K562 (cell line): Measurements from ENCODE around the gene ADCY4. TPM values are rescaled to one million over a fixed set of nuclear protein-coding genes. Genes with fewer than 3 reads are reported as not detected.

Experiments used
- ATAC-seq: fragments of 200-7000 bp; cut with Tn5 transposase; 3 replicates; pipeline ENCODE4 v1.9.1; 2020; ENCODE audit warnings: moderate library complexity
- BruUV-seq: library from RNA; stranded (reverse); fragments of 400-500 nt; replicated peaks from 2 replicates; lab custom pipeline; 2021; lab: Mats Ljungman, UMichigan
- CTCF ChIA-PET: fragments of 300-600 bp; formaldehyde crosslinking; extraction: SDS; loops from one replicate; lab custom pipeline; 2021; ENCODE audit warnings: low intra/inter-chr PET ratio; lab: Yijun Ruan, JAX
- POLR2A ChIA-PET: fragments of 300-600, 350-650 bp; sonication (Branson Sonifier 250); formaldehyde crosslinking; extraction: SDS; loops from one replicate; lab custom pipeline; 2021; ENCODE audit warnings: antibody characterized with exemption, inconsistent platforms; lab: Yijun Ruan, JAX
- DNase-seq, 4 experiments: peaks; one replicate each; pipeline versions ENCODE4 v3.0.0 to v3.0.0-alpha.2; 2011 to 2018; ENCODE audit warnings: low spot score in 3 of 4, mixed read lengths in 3 of 4; ENCODE audit errors: extremely low read depth in 1 of 4
- FAIRE-seq: peaks from 2 replicates; lab custom pipeline; 2011; peaks lifted over from hg19 to GRCh38; lab: Jason Lieb, UNC
- H2AFZ ChIP-seq: 2 replicates; pipeline ENCODE4 v1.6.0; 2011; ENCODE audit warnings: low read depth, low read length, control low read depth, inconsistent platforms
- H3K27ac ChIP-seq: fragments of 200-600 bp; 3 replicates; pipeline ENCODE4 v1.8.0; 2011; ENCODE audit warnings: low read depth, mild to moderate bottlenecking, control low read depth, inconsistent platforms, low read length, moderate library complexity, mixed read lengths; ENCODE audit errors: extremely low read depth
- H3K27me3 ChIP-seq, 2 experiments: fragments of 300-600 bp in 1 of 2; 2 replicates in 1 of 2; 3 replicates in 1 of 2; pipeline versions ENCODE4 v1.6.0 to v1.8.0; 2011; ENCODE audit warnings: inconsistent platforms in 2 of 2, low read length in 2 of 2, mild to moderate bottlenecking in 1 of 2, mixed read lengths in 1 of 2, moderate library complexity in 1 of 2; ENCODE audit not compliant: control insufficient read depth in 2 of 2, insufficient read depth in 2 of 2
- H3K36me3 ChIP-seq: fragments of 300-600 bp; 3 replicates; pipeline ENCODE4 v1.8.0; 2011; ENCODE audit warnings: mild to moderate bottlenecking, low read length, inconsistent platforms; ENCODE audit not compliant: control insufficient read depth, insufficient read depth
- H3K4me1 ChIP-seq, 2 experiments: fragments of 200-600 bp in 1 of 2; replicated peaks in 1 of 2; 2 replicates in 1 of 2; 3 replicates in 1 of 2; pipeline versions ENCODE4 v1.5.1 to v1.8.0; 2011; ENCODE audit warnings: inconsistent platforms in 2 of 2, low read length in 2 of 2, mild to moderate bottlenecking in 1 of 2, mixed read lengths in 1 of 2, moderate library complexity in 1 of 2; ENCODE audit not compliant: control insufficient read depth in 2 of 2, insufficient read depth in 2 of 2
- H3K4me2 ChIP-seq: 2 replicates; pipeline ENCODE4 v1.6.1; 2011; ENCODE audit warnings: low read length, control low read depth, inconsistent platforms, mixed read lengths; ENCODE audit not compliant: insufficient read depth
- H3K4me3 ChIP-seq: fragments of 200-600 bp; sonication (generic), shearing (Covaris generic); 2 replicates; pipeline ENCODE4 v1.5.1; 2016; ENCODE audit warnings: control low read depth, inconsistent platforms
- H3K79me2 ChIP-seq: fragments of 200-600 bp; 3 replicates; pipeline ENCODE4 v1.8.0; 2011; ENCODE audit warnings: low read length, inconsistent platforms; ENCODE audit not compliant: control insufficient read depth, insufficient read depth
- H3K9ac ChIP-seq, 2 experiments: 2 replicates each; pipeline versions ENCODE4 v1.6.0 to v1.6.1; 2011; ENCODE audit warnings: low read depth in 2 of 2, low read length in 2 of 2, control low read depth in 1 of 2, inconsistent platforms in 1 of 2, mild to moderate bottlenecking in 1 of 2, mixed read lengths in 1 of 2; ENCODE audit not compliant: insufficient read depth in 1 of 2
- H3K9me1 ChIP-seq: one replicate; pipeline ENCODE4 v1.6.0; 2011; ENCODE audit warnings: inconsistent platforms, mild to moderate bottlenecking, low read length, moderate library complexity; ENCODE audit not compliant: control insufficient read depth, insufficient read depth
- H3K9me3 ChIP-seq: replicated peaks from 2 replicates; pipeline ENCODE4 v1.5.1; 2011; ENCODE audit warnings: low read depth, low read length, inconsistent platforms; ENCODE audit not compliant: control insufficient read depth, insufficient read depth
- H4K20me1 ChIP-seq: replicated peaks from 2 replicates; pipeline ENCODE4 v1.6.1; 2011; ENCODE audit warnings: low read length, inconsistent platforms, mixed read lengths; ENCODE audit not compliant: control insufficient read depth, insufficient read depth
- BCL6 ChIP-seq: fragments of 250-450 bp; sonication (Bioruptor Pico); IDR thresholded peaks from 2 replicates; pipeline ENCODE4 v1.4.0; 2020
- CBFA2T3 ChIP-seq: fragments of 450-650 bp; IDR thresholded peaks from 2 replicates; pipeline ENCODE4 v1.6.1; 2017
- CTBP1 ChIP-seq: fragments of 450-650 bp; IDR thresholded peaks from 2 replicates; pipeline ENCODE4 v1.6.1; 2016; ENCODE audit warnings: borderline replicate concordance
- DPF2 ChIP-seq: fragments of 450-650 bp; IDR thresholded peaks from 2 replicates; pipeline ENCODE4 v1.6.1; 2016
- EP300 ChIP-seq: IDR thresholded peaks from 2 replicates; pipeline ENCODE4 v1.6.1; 2012; ENCODE audit warnings: low read length, improper control_type of control experiment
- KDM1A ChIP-seq, 2 experiments: fragments of 450-650 bp; IDR thresholded peaks; 2 replicates each; pipeline ENCODE4 v1.6.1; 2016; ENCODE audit warnings: mild to moderate bottlenecking in 2 of 2
- KDM2B ChIP-seq: fragments of 250-450 bp; sonication (Bioruptor Pico); IDR thresholded peaks from 2 replicates; pipeline ENCODE4 v1.8.0; 2021; ENCODE audit warnings: mild to moderate bottlenecking, moderate library complexity
- KDM5B ChIP-seq: fragments of 200-600 bp; sonication (generic); IDR thresholded peaks from 2 replicates; pipeline ENCODE4 v1.6.1; 2012; ENCODE audit warnings: low read depth, mild to moderate bottlenecking, moderate library complexity, low read length, control low read depth, inconsistent platforms; ENCODE audit not compliant: insufficient replicate concordance
- PHB ChIP-seq: fragments of 250-450 bp; sonication (Bioruptor Pico); IDR thresholded peaks from 2 replicates; pipeline ENCODE4 v1.5.0; 2021
- PRPF4 ChIP-seq: fragments of 200-400 bp; formaldehyde crosslinking; IDR thresholded peaks from one replicate; pipeline ENCODE4 v1.6.1; 2017; ENCODE audit warnings: low read length, low read depth, mild to moderate bottlenecking; ENCODE audit not compliant: insufficient read depth, poor library complexity, severe bottlenecking
- PURB ChIP-seq: sonication (generic); formaldehyde crosslinking; IDR thresholded peaks from 2 replicates; pipeline ENCODE4 v1.9.0; 2021; ENCODE audit warnings: low read depth, mild to moderate bottlenecking, missing genetic modification reagents
- SMARCA4 ChIP-seq: fragments of 450-650 bp; IDR thresholded peaks from 2 replicates; pipeline ENCODE4 v1.6.1; 2016
- SMARCC2 ChIP-seq: fragments of 450-650 bp; IDR thresholded peaks from 2 replicates; pipeline ENCODE4 v1.6.1; 2017; ENCODE audit warnings: antibody characterized with exemption, moderate library complexity, mild to moderate bottlenecking, low read depth
- TAL1 ChIP-seq: fragments of 450-650 bp; IDR thresholded peaks from 2 replicates; pipeline ENCODE4 v1.6.1; 2016; ENCODE audit warnings: mild to moderate bottlenecking
- WHSC1 ChIP-seq: IDR thresholded peaks from one replicate; pipeline ENCODE4 v1.6.1; 2012; ENCODE audit warnings: low read length, control low read depth, inconsistent platforms
- ZZZ3 ChIP-seq: fragments of 450-650 bp; IDR thresholded peaks from 2 replicates; pipeline ENCODE4 v1.6.1; 2016; ENCODE audit warnings: antibody characterized with exemption, mild to moderate bottlenecking, moderate library complexity
- WGBS: fragments of 100-300 bp; shearing (Covaris generic); methylation state at CpG from one replicate; pipeline ENCODE4 v1.1.6; 2016; ENCODE audit warnings: low coverage, mixed read lengths; ENCODE audit not compliant: insufficient coverage; ENCODE audit errors: missing lambda C conversion rate; 5-methylcytosine and 5-hydroxymethylcytosine counted together
- in situ Hi-C: fragments of 300-500 bp; cut with MboI; formaldehyde crosslinking; loops from 4 replicates; pipeline ENCODE4 v1.15.0; 2018; ENCODE audit warnings: inconsistent platforms, mixed read lengths
- intact Hi-C: fragments of 100-400 bp; cut with micrococcal nuclease; formaldehyde crosslinking; loops from 2 replicates; pipeline ENCODE4 v1.14.2; 2022
- polyA plus RNA-seq, 8 experiments: library from polyadenylated mRNA; depleted of rRNA in 4 of 8; stranded (reverse) in 5 of 8; unstranded in 3 of 8; fragments of >200 nt; fragmentation: Nextera tagmentation in 2 of 8; fragmentation: Illumina TruSeq in 1 of 8; extraction: Ambion mirVana in 2 of 8; extraction: Trizol in 1 of 8; gene quantifications; 2 replicates each; pipeline versions ENCODE4 v1.2.1 to v1.2.3, GENCODE V29; 2011 to 2014; ENCODE audit warnings: inconsistent platforms in 1 of 8, missing spikeins in 1 of 8
- total RNA-seq, 7 experiments: library from RNA; depleted of rRNA in 6 of 7; stranded (reverse); fragments of >200 nt in 6 of 7; fragmentation: Illumina TruSeq in 2 of 7; extraction: Trizol in 2 of 7; gene quantifications; 2 replicates each; pipeline versions ENCODE4 v1.2.1 to v1.2.3, GENCODE V29; 2011 to 2021; ENCODE audit warnings: low replicate concordance in 1 of 7
- TF ChIP-seq, protein P1 (sequence below): fragments of 250-450 bp; sonication (Bioruptor Pico); IDR thresholded peaks from 2 replicates; pipeline ENCODE4 v1.4.0; 2020; ENCODE audit warnings: mild to moderate bottlenecking, moderate library complexity, borderline replicate concordance
- TF ChIP-seq, protein P2 (sequence below): sonication (generic); formaldehyde crosslinking; IDR thresholded peaks from 2 replicates; pipeline ENCODE4 v1.8.0; 2022; ENCODE audit warnings: missing genetic modification reagents, mild to moderate bottlenecking, borderline replicate concordance
- TF ChIP-seq, protein P3 (sequence below): fragments of 250-450 bp; sonication (Bioruptor Pico); IDR thresholded peaks from 2 replicates; pipeline ENCODE4 v1.4.0; 2020; ENCODE audit warnings: mild to moderate bottlenecking, moderate library complexity

Gene ADCY4
- total and polyA plus RNA-seq, 9 of the 15 experiments (the other 6 are each of a cell fraction or from before 2014, with no cell fraction given), result 0.04 to 0.31 (median 0.15) TPM; not detected in 2

DNA sequence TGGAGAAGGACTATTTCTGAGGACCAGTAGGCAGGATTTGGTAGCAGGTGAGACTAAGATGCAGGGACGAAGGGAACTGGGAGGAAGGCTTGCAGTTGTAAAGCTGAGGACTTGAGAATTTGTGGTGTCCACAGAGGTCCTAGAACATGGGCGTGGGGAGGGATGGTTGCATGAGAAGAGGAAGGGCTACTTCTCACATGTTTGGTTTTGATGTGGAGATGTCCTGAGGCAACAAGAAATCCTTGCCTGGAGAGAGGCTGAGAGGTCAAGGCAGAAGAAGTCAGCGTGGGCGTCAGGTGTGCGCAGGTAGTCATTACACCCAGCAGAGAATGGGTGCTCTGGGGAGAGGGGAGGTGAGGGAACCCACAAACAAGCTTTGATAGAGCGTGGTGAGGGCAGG is 57.8 kb downstream of the ADCY4 start (continued):
- no peak for TF ChIP-seq SMARCC2

DNA sequence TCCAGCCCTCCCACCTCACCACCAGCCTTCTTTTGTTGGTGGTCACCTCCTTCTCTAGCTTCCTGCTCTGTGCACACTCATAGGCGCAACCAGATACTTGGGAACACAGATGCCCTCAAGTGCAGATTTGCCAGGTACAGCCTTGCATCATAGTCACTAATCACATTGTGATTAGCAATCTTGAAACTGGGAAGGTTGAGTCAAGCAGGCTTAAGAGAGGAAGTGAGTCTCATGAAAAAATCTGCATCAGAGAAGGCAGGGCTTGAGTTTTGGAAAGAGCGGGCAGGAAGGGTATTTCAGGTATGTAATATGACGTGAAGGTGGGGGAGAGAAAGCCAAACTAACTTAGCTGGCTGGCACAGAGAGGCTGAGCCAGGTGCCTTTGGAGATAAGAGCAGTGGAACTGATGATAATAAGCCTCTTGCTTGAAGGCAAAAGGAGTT is 60.7 kb downstream of the ADCY4 start:
- intact Hi-C loops, result no loop called here
- H3K9ac ChIP-seq, result no peak overlapping the region; a peak in 1 of 4 replicates
- ATAC-seq, result no peak
- no peaks in the 10 kb centered on the region for H3K27me3 ChIP-seq
- H3K79me2 ChIP-seq, result peaks cover 9% of the 10 kb centered on the region; the same call in 1 of the 3 replicates
- peak overlapping the region; percentile 45; the same call in 1 of the 3 replicates for H3K27ac ChIP-seq
- DNase-seq, result peak in 2 of 4 experiments; percentile 48 to 71
- WGBS, result 18% methylated on average over 3 of the region's 3 CpGs
- H3K4me2 ChIP-seq, result peak overlapping the region; percentile 52
- peak; percentile 46 for FAIRE-seq
- peaks cover 27 to 29% of the 10 kb centered on the region in 2 experiments; a peak in 4 of 5 replicates for H3K4me1 ChIP-seq
- in situ Hi-C loops, result no loop called here
- CTCF ChIA-PET, result no interaction called here
- peaks cover 2% of the 10 kb centered on the region for H3K9me1 ChIP-seq
- H3K9me3 ChIP-seq, result no peaks in the 10 kb centered on the region
- no TSS peak for BruUV-seq
- POLR2A ChIA-PET, result interaction anchor here (0.6 to 1.2 kb wide), 3 partner anchors 11 to 39 kb away, joined by 3 to 4 read pairs (median 3); partner anchors contain the start of gene TGM1
- no peaks in the 10 kb centered on the region; the same call in 1 of the 2 replicates for H4K20me1 ChIP-seq
- no peaks in the 10 kb centered on the region; the same call in 2 of the 3 replicates for H3K36me3 ChIP-seq
- no peak overlapping the region for H3K4me3 ChIP-seq
- 0 out of 2 replicates have a peak overlapping the region, but pooled peaks have one; percentile 19 for H2AFZ ChIP-seq
- TF ChIP-seq ZZZ3 (no peak), PURB (no peak), PHB (CRISPR knock-in tag) (no peak), CTBP1 (peak; percentile 78; the same call in 1 of the 2 replicates), KDM5B (no peak), CBFA2T3 (peak; percentile 86), KDM1A (IDR thresholded peaks at IDR 0.05) (peak in 1 of 2 experiments; percentile 16; a peak in 1 of 4 replicates), KDM2B (CRISPR knock-in tag) (no peak), WHSC1 (no peak), DPF2 (peak; percentile 75), PRPF4 (no peak), SMARCA4 (peak; percentile 76), BCL6 (CRISPR knock-in tag) (no peak), TAL1 (peak; percentile 76), EP300 (peak; percentile 62)
- TF ChIP-seq, protein P1, sequence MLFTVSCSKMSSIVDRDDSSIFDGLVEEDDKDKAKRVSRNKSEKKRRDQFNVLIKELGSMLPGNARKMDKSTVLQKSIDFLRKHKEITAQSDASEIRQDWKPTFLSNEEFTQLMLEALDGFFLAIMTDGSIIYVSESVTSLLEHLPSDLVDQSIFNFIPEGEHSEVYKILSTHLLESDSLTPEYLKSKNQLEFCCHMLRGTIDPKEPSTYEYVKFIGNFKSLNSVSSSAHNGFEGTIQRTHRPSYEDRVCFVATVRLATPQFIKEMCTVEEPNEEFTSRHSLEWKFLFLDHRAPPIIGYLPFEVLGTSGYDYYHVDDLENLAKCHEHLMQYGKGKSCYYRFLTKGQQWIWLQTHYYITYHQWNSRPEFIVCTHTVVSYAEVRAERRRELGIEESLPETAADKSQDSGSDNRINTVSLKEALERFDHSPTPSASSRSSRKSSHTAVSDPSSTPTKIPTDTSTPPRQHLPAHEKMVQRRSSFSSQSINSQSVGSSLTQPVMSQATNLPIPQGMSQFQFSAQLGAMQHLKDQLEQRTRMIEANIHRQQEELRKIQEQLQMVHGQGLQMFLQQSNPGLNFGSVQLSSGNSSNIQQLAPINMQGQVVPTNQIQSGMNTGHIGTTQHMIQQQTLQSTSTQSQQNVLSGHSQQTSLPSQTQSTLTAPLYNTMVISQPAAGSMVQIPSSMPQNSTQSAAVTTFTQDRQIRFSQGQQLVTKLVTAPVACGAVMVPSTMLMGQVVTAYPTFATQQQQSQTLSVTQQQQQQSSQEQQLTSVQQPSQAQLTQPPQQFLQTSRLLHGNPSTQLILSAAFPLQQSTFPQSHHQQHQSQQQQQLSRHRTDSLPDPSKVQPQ (CRISPR knock-in tag), result no peak
- TF ChIP-seq, protein P2, sequence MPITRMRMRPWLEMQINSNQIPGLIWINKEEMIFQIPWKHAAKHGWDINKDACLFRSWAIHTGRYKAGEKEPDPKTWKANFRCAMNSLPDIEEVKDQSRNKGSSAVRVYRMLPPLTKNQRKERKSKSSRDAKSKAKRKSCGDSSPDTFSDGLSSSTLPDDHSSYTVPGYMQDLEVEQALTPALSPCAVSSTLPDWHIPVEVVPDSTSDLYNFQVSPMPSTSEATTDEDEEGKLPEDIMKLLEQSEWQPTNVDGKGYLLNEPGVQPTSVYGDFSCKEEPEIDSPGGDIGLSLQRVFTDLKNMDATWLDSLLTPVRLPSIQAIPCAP (CRISPR knock-in tag), result no peak
- TF ChIP-seq, protein P3, sequence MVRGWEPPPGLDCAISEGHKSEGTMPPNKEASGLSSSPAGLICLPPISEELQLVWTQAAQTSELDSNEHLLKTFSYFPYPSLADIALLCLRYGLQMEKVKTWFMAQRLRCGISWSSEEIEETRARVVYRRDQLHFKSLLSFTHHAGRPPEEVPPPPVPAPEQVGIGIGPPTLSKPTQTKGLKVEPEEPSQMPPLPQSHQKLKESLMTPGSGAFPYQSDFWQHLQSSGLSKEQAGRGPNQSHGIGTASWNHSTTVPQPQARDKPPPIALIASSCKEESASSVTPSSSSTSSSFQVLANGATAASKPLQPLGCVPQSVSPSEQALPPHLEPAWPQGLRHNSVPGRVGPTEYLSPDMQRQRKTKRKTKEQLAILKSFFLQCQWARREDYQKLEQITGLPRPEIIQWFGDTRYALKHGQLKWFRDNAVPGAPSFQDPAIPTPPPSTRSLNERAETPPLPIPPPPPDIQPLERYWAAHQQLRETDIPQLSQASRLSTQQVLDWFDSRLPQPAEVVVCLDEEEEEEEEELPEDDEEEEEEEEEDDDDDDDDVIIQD (CRISPR knock-in tag), result no peak
